NB4 (cell line): ENCODE results near the gene PORCN.

Source experiments
- MYC ChIP-seq: IDR thresholded peaks from 2 replicates; pipeline ENCODE4 v1.6.1; 2011; ENCODE audit warnings: low read depth, low read length
- POLR2A ChIP-seq: IDR thresholded peaks from 2 replicates; pipeline ENCODE4 v1.6.1; 2011; ENCODE audit warnings: mild to moderate bottlenecking; ENCODE audit not compliant: insufficient read length; ENCODE audit errors: extremely low read depth
- TF ChIP-seq, protein P1 (sequence below): IDR thresholded peaks from one replicate; pipeline ENCODE4 v1.5.1; 2012; ENCODE audit warnings: low read depth, low read length
- TF ChIP-seq, protein P2 (sequence below): IDR thresholded peaks from 2 replicates; pipeline ENCODE4 v1.6.1; 2011; ENCODE audit warnings: low read depth, low read length

DNA sequence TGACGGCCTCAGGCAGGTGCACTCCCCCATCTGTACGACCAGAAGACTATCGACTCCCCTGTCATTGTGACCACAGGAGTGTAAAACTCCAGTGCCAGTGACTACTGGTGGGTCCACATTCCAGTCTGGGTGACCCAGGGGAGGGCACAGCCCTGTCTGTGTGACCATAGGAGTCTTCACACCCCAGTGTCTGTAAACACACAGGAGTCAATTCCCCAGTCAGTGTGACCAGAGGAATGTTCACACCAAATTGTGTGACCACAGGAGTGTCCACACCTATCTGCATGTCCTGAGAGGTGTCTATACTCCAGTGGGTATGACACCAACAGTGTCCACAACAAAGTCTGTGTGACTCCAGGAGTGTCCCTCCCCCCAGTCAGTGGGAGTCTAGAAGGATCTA, 20.8 kb upstream of the PORCN start:
- TF ChIP-seq POLR2A (no peak), MYC (no peak)
- TF ChIP-seq, protein P1, sequence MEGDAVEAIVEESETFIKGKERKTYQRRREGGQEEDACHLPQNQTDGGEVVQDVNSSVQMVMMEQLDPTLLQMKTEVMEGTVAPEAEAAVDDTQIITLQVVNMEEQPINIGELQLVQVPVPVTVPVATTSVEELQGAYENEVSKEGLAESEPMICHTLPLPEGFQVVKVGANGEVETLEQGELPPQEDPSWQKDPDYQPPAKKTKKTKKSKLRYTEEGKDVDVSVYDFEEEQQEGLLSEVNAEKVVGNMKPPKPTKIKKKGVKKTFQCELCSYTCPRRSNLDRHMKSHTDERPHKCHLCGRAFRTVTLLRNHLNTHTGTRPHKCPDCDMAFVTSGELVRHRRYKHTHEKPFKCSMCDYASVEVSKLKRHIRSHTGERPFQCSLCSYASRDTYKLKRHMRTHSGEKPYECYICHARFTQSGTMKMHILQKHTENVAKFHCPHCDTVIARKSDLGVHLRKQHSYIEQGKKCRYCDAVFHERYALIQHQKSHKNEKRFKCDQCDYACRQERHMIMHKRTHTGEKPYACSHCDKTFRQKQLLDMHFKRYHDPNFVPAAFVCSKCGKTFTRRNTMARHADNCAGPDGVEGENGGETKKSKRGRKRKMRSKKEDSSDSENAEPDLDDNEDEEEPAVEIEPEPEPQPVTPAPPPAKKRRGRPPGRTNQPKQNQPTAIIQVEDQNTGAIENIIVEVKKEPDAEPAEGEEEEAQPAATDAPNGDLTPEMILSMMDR: no peak
- TF ChIP-seq, protein P2, sequence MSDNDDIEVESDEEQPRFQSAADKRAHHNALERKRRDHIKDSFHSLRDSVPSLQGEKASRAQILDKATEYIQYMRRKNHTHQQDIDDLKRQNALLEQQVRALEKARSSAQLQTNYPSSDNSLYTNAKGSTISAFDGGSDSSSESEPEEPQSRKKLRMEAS: no peak
